GM12878 (cell line): Measurements from ENCODE around the gene SMIM7. TPM values are rescaled to one million over a fixed set of nuclear protein-coding genes. Genes with fewer than 3 reads are reported as not detected.

Experiments used
- ATAC-seq: fragments of 200-7000 bp; cut with Tn5 transposase; 3 replicates; pipeline ENCODE4 v1.9.1; 2020; ENCODE audit warnings: mild to moderate bottlenecking, moderate library complexity
- BruUV-seq: library from RNA; stranded (reverse); fragments of 400-500 nt; replicated peaks from 2 replicates; lab custom pipeline; 2021; lab: Mats Ljungman, UMichigan
- CTCF ChIA-PET: fragments of 300-600 bp; sonication (Branson Sonifier 250); formaldehyde crosslinking; extraction: SDS; loops from one replicate; lab custom pipeline; 2021; ENCODE audit warnings: inconsistent platforms; lab: Yijun Ruan, JAX
- POLR2A ChIA-PET: fragments of 350-600 bp; formaldehyde crosslinking; extraction: SDS; loops from one replicate; lab custom pipeline; 2021; ENCODE audit warnings: inconsistent platforms; lab: Charles Lee
- RAD21 ChIA-PET: fragments of 300-600 bp; sonication (Branson Sonifier 250); formaldehyde crosslinking; loops from one replicate; lab custom pipeline; 2023; ENCODE audit warnings: antibody characterized with exemption; ENCODE audit not compliant: unreplicated experiment; lab: Charles Lee
- SMC1A ChIA-PET: fragments of 300-600 bp; sonication (Branson Sonifier 250); formaldehyde crosslinking; loops from one replicate; lab custom pipeline; 2023; ENCODE audit not compliant: unreplicated experiment, uncharacterized antibody; lab: Charles Lee
- DNase-seq: peaks from one replicate; pipeline ENCODE4 v3.0.0-alpha.2; 2011; ENCODE audit warnings: low read depth, low spot score
- FAIRE-seq: peaks from 3 replicates; lab custom pipeline; 2011; peaks lifted over from hg19 to GRCh38; lab: Jason Lieb, UNC
- H2AFZ ChIP-seq: 2 replicates; pipeline ENCODE4 v1.6.0; 2011; ENCODE audit warnings: low read depth, low read length, control low read depth; ENCODE audit not compliant: control insufficient read depth
- H3K27ac ChIP-seq: 2 replicates; pipeline ENCODE4 v1.5.1; 2011; ENCODE audit warnings: control low read depth; ENCODE audit not compliant: control insufficient read depth, insufficient read depth
- H3K27me3 ChIP-seq, 2 experiments: replicated peaks in 1 of 2; 2 replicates each; pipeline versions ENCODE4 v1.6.0 to v1.6.1; 2011; ENCODE audit warnings: low read length in 1 of 2; ENCODE audit not compliant: control insufficient read depth in 2 of 2, insufficient read depth in 2 of 2
- H3K36me3 ChIP-seq, 2 experiments: 2 replicates each; pipeline ENCODE4 v1.5.1; 2011; ENCODE audit warnings: low read length in 1 of 2; ENCODE audit not compliant: control insufficient read depth in 2 of 2, insufficient read depth in 2 of 2
- H3K4me1 ChIP-seq: 2 replicates; pipeline ENCODE4 v1.6.1; 2011; ENCODE audit warnings: mild to moderate bottlenecking, low read length, moderate library complexity, mixed read lengths; ENCODE audit not compliant: control insufficient read depth, insufficient read depth
- H3K4me2 ChIP-seq: 2 replicates; pipeline ENCODE4 v1.6.0; 2011; ENCODE audit warnings: control low read depth; ENCODE audit not compliant: control insufficient read depth, insufficient read depth
- H3K4me3 ChIP-seq: fragments of 200-600 bp; sonication (generic); 2 replicates; pipeline ENCODE4 v1.5.1; 2016
- H3K79me2 ChIP-seq: 2 replicates; pipeline ENCODE4 v1.6.0; 2011; ENCODE audit warnings: low read length; ENCODE audit not compliant: control insufficient read depth, insufficient read depth
- H3K9ac ChIP-seq: 2 replicates; pipeline ENCODE4 v1.8.0; 2011; ENCODE audit warnings: low read length, control low read depth, mixed read lengths; ENCODE audit not compliant: control insufficient read depth, insufficient read depth
- H3K9me3 ChIP-seq: replicated peaks from 3 replicates; pipeline ENCODE4 v1.5.1; 2011; ENCODE audit warnings: mild to moderate bottlenecking, low read length; ENCODE audit not compliant: control insufficient read depth, insufficient read depth
- H4K20me1 ChIP-seq: 2 replicates; pipeline ENCODE4 v1.6.0; 2011; ENCODE audit not compliant: control insufficient read depth, insufficient read depth
- CBX5 ChIP-seq: sonication (generic); IDR thresholded peaks from 2 replicates; pipeline ENCODE4 v1.6.1; 2016; ENCODE audit warnings: low read depth, moderate library complexity, mild to moderate bottlenecking, inconsistent platforms
- HDAC6 ChIP-seq: fragments of 200-600 bp; sonication (generic); IDR thresholded peaks from one replicate; pipeline ENCODE4 v1.8.0; 2017; ENCODE audit warnings: antibody characterized with exemption; ENCODE audit not compliant: unreplicated experiment
- IKZF2 ChIP-seq, 2 experiments: fragments of 450-650 bp; IDR thresholded peaks; 2 replicates each; pipeline ENCODE4 v1.6.1; 2017; ENCODE audit warnings: mild to moderate bottlenecking in 2 of 2, moderate library complexity in 2 of 2
- MEF2B ChIP-seq: fragments of 450-650 bp; IDR thresholded peaks from 2 replicates; pipeline ENCODE4 v1.6.1; 2018; ENCODE audit warnings: mild to moderate bottlenecking, moderate library complexity; ENCODE audit not compliant: partially characterized antibody, poor library complexity, severe bottlenecking
- NFXL1 ChIP-seq: fragments of 450-650 bp; IDR thresholded peaks from 2 replicates; pipeline ENCODE4 v1.6.1; 2017; ENCODE audit warnings: antibody characterized with exemption, mild to moderate bottlenecking, borderline replicate concordance
- NKRF ChIP-seq: fragments of 450-650 bp; conservative IDR thresholded peaks from 2 replicates; pipeline ENCODE4 v1.6.1; 2017; ENCODE audit warnings: mild to moderate bottlenecking, moderate library complexity
- PML ChIP-seq: IDR thresholded peaks from 2 replicates; pipeline ENCODE4 v1.6.1; 2012; ENCODE audit warnings: low read length, inconsistent platforms
- RB1 ChIP-seq: fragments of 450-650 bp; formaldehyde crosslinking; IDR thresholded peaks from 2 replicates; pipeline ENCODE4 v1.6.1; 2017; ENCODE audit warnings: mild to moderate bottlenecking, borderline replicate concordance
- RBBP5 ChIP-seq: fragments of 200-600 bp; sonication (generic); conservative IDR thresholded peaks from 2 replicates; pipeline ENCODE4 v1.6.1; 2016
- SMAD1 ChIP-seq: fragments of 450-650 bp; IDR thresholded peaks from 2 replicates; pipeline ENCODE4 v1.6.1; 2018; ENCODE audit warnings: mild to moderate bottlenecking, low read depth; ENCODE audit not compliant: partially characterized antibody
- SREBF1 ChIP-seq: IDR thresholded peaks from 2 replicates; pipeline ENCODE4 v1.6.1; 2012; ENCODE audit warnings: mild to moderate bottlenecking, low read length
- SREBF2 ChIP-seq: IDR thresholded peaks from 2 replicates; pipeline ENCODE4 v1.6.1; 2012; ENCODE audit warnings: mild to moderate bottlenecking, low read length
- SUZ12 ChIP-seq: fragments of 200-600 bp; sonication (generic); IDR thresholded peaks from one replicate; pipeline ENCODE4 v1.6.1; 2018; ENCODE audit warnings: antibody characterized with exemption, mild to moderate bottlenecking; ENCODE audit not compliant: unreplicated experiment
- YY1 ChIP-seq: IDR thresholded peaks from 2 replicates; pipeline ENCODE4 v1.6.1; 2011; ENCODE audit warnings: low read depth, mild to moderate bottlenecking, low read length
- WGBS: methylation state at CpG from one replicate; pipeline ENCODE4 v1.1.6; 2016; ENCODE audit warnings: low lambda C conversion rate; ENCODE audit not compliant: insufficient replicate concordance, insufficient coverage; ENCODE audit errors: missing lambda C conversion rate; 5-methylcytosine and 5-hydroxymethylcytosine counted together
- in situ Hi-C: fragments of 300-500 bp; cut with MboI; formaldehyde crosslinking; loops from 9 replicates; pipeline ENCODE4 v1.14.3; 2018; ENCODE audit warnings: mixed read lengths
- intact Hi-C: fragments of 100-400 bp; cut with micrococcal nuclease; formaldehyde crosslinking; loops from one replicate; pipeline ENCODE4 v1.14.2; 2022; ENCODE audit not compliant: unreplicated experiment
- polyA plus RNA-seq, 11 experiments: library from polyadenylated mRNA; depleted of rRNA in 4 of 11; unstranded in 6 of 11; stranded (reverse) in 5 of 11; fragments of >200 nt; fragmentation: Nextera tagmentation in 4 of 11; fragmentation: Illumina TruSeq in 1 of 11; extraction: Ambion mirVana in 4 of 11; extraction: Trizol in 1 of 11; gene quantifications; 1 replicate in 1 of 11; 2 replicates in 10 of 11; pipeline versions ENCODE4 v1.2.1 to v1.2.3, GENCODE V29; 2011 to 2016; ENCODE audit warnings: inconsistent platforms in 2 of 11, missing spikeins in 2 of 11, low read depth in 1 of 11
- total RNA-seq, 4 experiments: library from RNA; depleted of rRNA in 3 of 4; stranded (reverse); fragments of >200 nt in 3 of 4; fragmentation: Illumina TruSeq in 1 of 4; extraction: Trizol in 1 of 4; gene quantifications; 2 replicates each; pipeline versions ENCODE4 v1.2.1 to v1.2.3, GENCODE V29; 2013 to 2021

The SMIM7 gene
- total and polyA plus RNA-seq, 10 of the 15 experiments (the other 5 are each of a cell fraction or from before 2014, with no cell fraction given): 45.7 to 170 (median 70.8) TPM

GRCh38 chr19:16703677-16704076 lies 43.7 kb upstream of the SMIM7 start:
- H3K79me2 ChIP-seq: no peaks in the 10 kb centered on the region
- SMC1A ChIA-PET: no interaction called here
- CTCF ChIA-PET: interaction anchor here (1.2 to 3.2 kb wide), 2 partner anchors 12 to 15 kb away, joined by 4 to 13 read pairs; no protein-coding TSS in a partner anchor

More at GRCh38 chr19:16703677-16704076, 43.7 kb upstream of the SMIM7 start:
- no peak for FAIRE-seq
- Histone ChIP-seq H3K4me1 (no peaks in the 10 kb centered on the region), H3K36me3 (no peaks in the 10 kb centered on the region), H4K20me1 (no peaks in the 10 kb centered on the region), H3K4me3 (no peak overlapping the region), H2AFZ (no peak overlapping the region), H3K27me3 (no peaks in the 10 kb centered on the region), H3K9me3 (no peaks in the 10 kb centered on the region), H3K9ac (no peak overlapping the region), H3K4me2 (no peak overlapping the region), H3K27ac (no peak overlapping the region)
- no peak for DNase-seq
- WGBS: 44% methylated on average over 4 of the region's 4 CpGs
- ChIA-PET POLR2A (no interaction called here), RAD21 (no interaction called here)
- in situ Hi-C loops: no loop called here
- TF ChIP-seq PML (no peak), SUZ12 (no peak), SREBF1 (no peak), NKRF (no peak), CBX5 (no peak), NFXL1 (no peak), YY1 (no peak), HDAC6 (no peak), IKZF2 (IDR thresholded peaks at IDR 0.05) (no peak), RB1 (no peak), RBBP5 (no peak), SREBF2 (no peak), MEF2B (no peak), SMAD1 (no peak)
- intact Hi-C loops: no loop called here
- no peak for ATAC-seq
- no TSS peak for BruUV-seq
